HEK293 (cell line): Measurements from ENCODE around the gene RGL3.

Experiments used
- CTCF ChIA-PET: fragments of 350-600 bp; formaldehyde crosslinking; extraction: SDS; loops from one replicate; lab custom pipeline; 2021; ENCODE audit warnings: antibody characterized with exemption; lab: Yijun Ruan, JAX
- POLR2A ChIA-PET: fragments of 300-600 bp; formaldehyde crosslinking; extraction: SDS; loops from one replicate; lab custom pipeline; 2020; ENCODE audit warnings: antibody characterized with exemption, inconsistent platforms; lab: Yijun Ruan, JAX
- H3K27ac ChIP-seq: fragments of 200-500 bp; sonication (Bioruptor generic); 2 replicates; pipeline ENCODE4 v1.5.1; 2014; ENCODE audit warnings: low read depth, low read length, control low read depth, inconsistent platforms; ENCODE audit errors: extremely low read depth
- H3K36me3 ChIP-seq, 2 experiments: fragments of 200-500 bp in 1 of 2; sonication (Bioruptor generic) in 1 of 2; 1 replicate in 1 of 2; 2 replicates in 1 of 2; pipeline ENCODE4 v1.5.1; 2014 to 2017; ENCODE audit warnings: inconsistent platforms in 2 of 2, low read length in 2 of 2; ENCODE audit not compliant: control insufficient read depth in 2 of 2, insufficient read depth in 1 of 2
- H3K4me1 ChIP-seq: fragments of 200-500 bp; sonication (Bioruptor generic); 2 replicates; pipeline ENCODE4 v1.5.1; 2014; ENCODE audit warnings: mild to moderate bottlenecking, low read length, inconsistent platforms; ENCODE audit not compliant: control insufficient read depth, insufficient read depth
- H3K4me3 ChIP-seq: 2 replicates; pipeline ENCODE4 v1.5.1; 2011; ENCODE audit warnings: low read depth, mild to moderate bottlenecking, control low read depth, low read length, moderate library complexity
- H3K9me3 ChIP-seq: fragments of 200-500 bp; sonication (Bioruptor generic); 2 replicates; pipeline ENCODE4 v1.5.1; 2014; ENCODE audit warnings: low read depth, low read length, inconsistent platforms; ENCODE audit not compliant: control insufficient read depth, insufficient read depth
- FEZF1 ChIP-seq: fragments of 450-650 bp; formaldehyde crosslinking; IDR thresholded peaks from 2 replicates; pipeline ENCODE4 v1.5.1; 2016; ENCODE audit warnings: missing biosample characterization, missing genetic modification characterization
- GLIS2 ChIP-seq: fragments of 450-650 bp; formaldehyde crosslinking; IDR thresholded peaks from 2 replicates; pipeline ENCODE4 v1.5.1; 2016; ENCODE audit warnings: missing biosample characterization, missing genetic modification characterization
- KLF17 ChIP-seq: fragments of 450-650 bp; formaldehyde crosslinking; IDR thresholded peaks from 2 replicates; pipeline ENCODE4 v1.5.1; 2016; ENCODE audit warnings: missing biosample characterization, missing genetic modification characterization
- KLF7 ChIP-seq: fragments of 450-650 bp; formaldehyde crosslinking; IDR thresholded peaks from 2 replicates; pipeline ENCODE4 v1.5.1; 2016; ENCODE audit warnings: missing biosample characterization, missing genetic modification characterization, borderline replicate concordance
- KLF9 ChIP-seq: fragments of 450-650 bp; formaldehyde crosslinking; IDR thresholded peaks from 2 replicates; pipeline ENCODE4 v1.5.1; 2016; ENCODE audit warnings: missing biosample characterization, missing genetic modification characterization, low read depth
- MEIS1 ChIP-seq: sonication (generic); formaldehyde crosslinking; IDR thresholded peaks from 2 replicates; pipeline ENCODE4 v1.8.1; 2022; ENCODE audit warnings: missing genetic modification reagents, mild to moderate bottlenecking, borderline replicate concordance
- TSHZ1 ChIP-seq: fragments of 450-650 bp; formaldehyde crosslinking; IDR thresholded peaks from 2 replicates; pipeline ENCODE4 v1.5.1; 2016; ENCODE audit warnings: missing biosample characterization, missing genetic modification characterization, borderline replicate concordance
- YY1 ChIP-seq: fragments of 450-650 bp; formaldehyde crosslinking; IDR thresholded peaks from 2 replicates; pipeline ENCODE4 v1.5.1; 2018; ENCODE audit warnings: missing biosample characterization, missing genetic modification characterization
- YY2 ChIP-seq: fragments of 450-650 bp; formaldehyde crosslinking; IDR thresholded peaks from 2 replicates; pipeline ENCODE4 v1.5.1; 2016; ENCODE audit warnings: missing biosample characterization, missing genetic modification characterization
- ZBTB17 ChIP-seq: fragments of 450-650 bp; formaldehyde crosslinking; IDR thresholded peaks from 2 replicates; pipeline ENCODE4 v1.5.1; 2016; ENCODE audit warnings: missing biosample characterization, missing genetic modification characterization
- ZBTB26 ChIP-seq: fragments of 450-650 bp; formaldehyde crosslinking; optimal IDR thresholded peaks from 2 replicates; pipeline ENCODE3; 2016; ENCODE audit warnings: missing biosample characterization, mild to moderate bottlenecking, missing genetic modification characterization
- ZNF121 ChIP-seq: fragments of 450-650 bp; formaldehyde crosslinking; IDR thresholded peaks from 2 replicates; pipeline ENCODE4 v1.5.1; 2016; ENCODE audit warnings: missing biosample characterization, missing genetic modification characterization
- ZNF24 ChIP-seq: fragments of 450-650 bp; formaldehyde crosslinking; IDR thresholded peaks from 2 replicates; pipeline ENCODE4 v1.5.1; 2016; ENCODE audit warnings: missing biosample characterization, missing genetic modification characterization
- ZNF26 ChIP-seq: fragments of 450-650 bp; formaldehyde crosslinking; IDR thresholded peaks from 2 replicates; pipeline ENCODE4 v1.5.1; 2016; ENCODE audit warnings: missing biosample characterization, missing genetic modification characterization
- ZNF324 ChIP-seq: fragments of 450-650 bp; formaldehyde crosslinking; IDR thresholded peaks from 2 replicates; pipeline ENCODE4 v1.5.1; 2016; ENCODE audit warnings: missing biosample characterization, missing genetic modification characterization
- ZNF501 ChIP-seq: fragments of 450-650 bp; formaldehyde crosslinking; IDR thresholded peaks from 2 replicates; pipeline ENCODE4 v1.5.1; 2016; ENCODE audit warnings: missing biosample characterization, missing genetic modification characterization
- ZNF621 ChIP-seq: fragments of 450-650 bp; formaldehyde crosslinking; IDR thresholded peaks from 2 replicates; pipeline ENCODE4 v1.5.1; 2017; ENCODE audit warnings: missing biosample characterization, missing genetic modification characterization
- ZNF623 ChIP-seq: fragments of 450-650 bp; formaldehyde crosslinking; IDR thresholded peaks from 2 replicates; pipeline ENCODE4 v1.5.1; 2016; ENCODE audit warnings: missing biosample characterization, missing genetic modification characterization
- ZNF629 ChIP-seq: fragments of 450-650 bp; formaldehyde crosslinking; IDR thresholded peaks from 2 replicates; pipeline ENCODE4 v1.5.1; 2017; ENCODE audit warnings: missing biosample characterization, missing genetic modification characterization
- ZNF639 ChIP-seq: fragments of 450-650 bp; formaldehyde crosslinking; IDR thresholded peaks from 2 replicates; pipeline ENCODE4 v1.5.1; 2016; ENCODE audit warnings: missing biosample characterization, missing genetic modification characterization
- ZNF664 ChIP-seq: fragments of 450-650 bp; formaldehyde crosslinking; IDR thresholded peaks from 2 replicates; pipeline ENCODE4 v1.5.1; 2016; ENCODE audit warnings: missing biosample characterization, missing genetic modification characterization
- ZNF843 ChIP-seq: fragments of 450-650 bp; formaldehyde crosslinking; IDR thresholded peaks from 2 replicates; pipeline ENCODE4 v1.5.1; 2016; ENCODE audit warnings: missing biosample characterization, missing genetic modification characterization
- ZSCAN18 ChIP-seq: fragments of 450-650 bp; formaldehyde crosslinking; IDR thresholded peaks from 2 replicates; pipeline ENCODE4 v1.5.1; 2016; ENCODE audit warnings: missing biosample characterization, missing genetic modification characterization
- ZSCAN30 ChIP-seq: fragments of 450-650 bp; IDR thresholded peaks from 2 replicates; pipeline ENCODE4 v1.5.1; 2018; ENCODE audit warnings: missing biosample characterization, mild to moderate bottlenecking, missing genetic modification characterization, moderate library complexity
- ZXDB ChIP-seq: fragments of 450-650 bp; formaldehyde crosslinking; IDR thresholded peaks from 2 replicates; pipeline ENCODE4 v1.5.1; 2016; ENCODE audit warnings: missing biosample characterization, missing genetic modification characterization

Gene RGL3

GRCh38 chr19:11374433-11375142 lies 44.5 kb downstream of the RGL3 start, which contains the start of gene SWSAP1 (continued):
- TF ChIP-seq ZNF639 (0 out of 2 replicates have a peak, but pooled peaks have one; percentile 13), YY2 (tag by site-specific recombination) (peak; percentile 84), MEIS1 (CRISPR knock-in tag) (no peak), ZBTB17 (tag by site-specific recombination) (peak; percentile 58), KLF17 (tag by site-specific recombination) (peak; percentile 78), GLIS2 (tag by site-specific recombination) (peak; percentile 39), ZNF843 (peak; percentile 28; the same call in 1 of the 2 replicates)
- TF ChIP-seq, all 188 proteins: peak for 44

GRCh38 chr19:11373885-11374432 lies 45.2 kb downstream of the RGL3 start:
- ChIA-PET CTCF (interaction anchor here (1.1 to 2.0 kb wide), 3 partner anchors 9 to 77 kb away, joined by 3 to 7 read pairs (median 3); no protein-coding TSS in a partner anchor), POLR2A (interaction anchor here (0.7 to 2.3 kb wide), 19 partner anchors 10 to 284 kb away, joined by 3 to 36 read pairs (median 8); partner anchors contain the start of genes CCDC159, ELOF1, EPOR and ODAD3)
- H3K4me1 ChIP-seq, result peaks cover 4% of the 10 kb centered on the region; the same call in 1 of the 2 replicates
- TF ChIP-seq YY1 (tag by site-specific recombination), result no peak
- TF ChIP-seq ZSCAN18 (tag by site-specific recombination), result peak; percentile 24; the same call in 1 of the 2 replicates
- peak; percentile 64 for TF ChIP-seq ZNF324
- TF ChIP-seq ZNF121, result no peak
- peak; percentile 68 for TF ChIP-seq ZNF24 (tag by site-specific recombination)
- no peak for TF ChIP-seq ZNF501 (tag by site-specific recombination)
- 0 out of 2 replicates have a peak, but pooled peaks have one; percentile 29 for TF ChIP-seq TSHZ1 (tag by site-specific recombination)
- TF ChIP-seq ZNF629 (tag by site-specific recombination), result no peak
- TF ChIP-seq KLF9 (tag by site-specific recombination), result no peak
- TF ChIP-seq ZNF664, result peak; percentile 62; the same call in 1 of the 2 replicates
- no peak for TF ChIP-seq ZXDB (tag by site-specific recombination)
- TF ChIP-seq KLF7 (tag by site-specific recombination), result no peak
- no peak for TF ChIP-seq ZNF26
- 0 out of 2 replicates have a peak, but pooled peaks have one; percentile 47 for TF ChIP-seq ZSCAN30 (tag by site-specific recombination)
- 0 out of 2 replicates have a peak, but pooled peaks have one; percentile 15 for TF ChIP-seq ZNF623 (tag by site-specific recombination)
- no peak for TF ChIP-seq ZNF621 (tag by site-specific recombination)
- peak; percentile 9 for TF ChIP-seq ZBTB26 (tag by site-specific recombination)
- no peak for TF ChIP-seq FEZF1 (tag by site-specific recombination)

More at GRCh38 chr19:11373885-11374432, 45.2 kb downstream of the RGL3 start:
- Histone ChIP-seq H3K4me3 (peak overlapping the region; percentile 28), H3K36me3 (peaks cover 0 to 23% of the 10 kb centered on the region in 2 experiments; a peak in 2 of 3 replicates), H3K27ac (no peak overlapping the region), H3K9me3 (no peaks in the 10 kb centered on the region)
